ENCODE data around the gene METAP1.

- no peak for TF ChIP-seq EZH2phosphoT487 (IDR thresholded peaks at IDR 0.05)
- TF ChIP-seq CTCF (IDR thresholded peaks at IDR 0.05), result no peak
- TF ChIP-seq EZH2 (IDR thresholded peaks at IDR 0.05), result no peak
Observed at GRCh38 chr4:99025506-99025905, 30.0 kb downstream of the METAP1 start.
